ENCODE measurements around the gene GFRA1. TPM values are rescaled to one million over a fixed set of nuclear protein-coding genes. Genes with fewer than 3 reads are reported as not detected.

Gene GFRA1
- total and polyA plus RNA-seq, 7 donors = under 0.01 to 115 (median 38.9) TPM

DNA sequence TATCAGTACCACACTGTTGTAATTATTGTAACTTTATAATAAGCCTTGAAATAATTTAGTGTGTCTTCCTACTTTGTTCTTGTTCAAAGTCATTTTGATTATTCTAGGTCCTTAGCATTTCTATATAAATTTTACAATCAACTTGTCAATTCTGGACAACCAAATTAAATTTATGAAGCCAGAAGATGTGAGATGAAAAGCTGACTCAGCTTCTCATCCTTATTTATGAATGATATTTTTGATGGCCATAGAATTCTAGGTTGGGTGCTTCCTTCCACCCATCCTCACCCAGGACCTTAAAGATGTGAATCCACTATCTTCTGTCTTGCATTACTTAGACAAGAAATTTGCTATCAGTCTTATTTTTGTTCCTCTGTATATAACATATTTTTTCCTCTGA is 261.1 kb downstream of the GFRA1 start:
- intact Hi-C loops (cut with DNase I) = no loop called here
- TF ChIP-seq POLR2AphosphoS5 (IDR thresholded peaks at IDR 0.05) (no peak), EP300 (IDR thresholded peaks at IDR 0.05) (no peak), POLR2A (IDR thresholded peaks at IDR 0.05) (no peak)
- TF ChIP-seq, protein P1, sequence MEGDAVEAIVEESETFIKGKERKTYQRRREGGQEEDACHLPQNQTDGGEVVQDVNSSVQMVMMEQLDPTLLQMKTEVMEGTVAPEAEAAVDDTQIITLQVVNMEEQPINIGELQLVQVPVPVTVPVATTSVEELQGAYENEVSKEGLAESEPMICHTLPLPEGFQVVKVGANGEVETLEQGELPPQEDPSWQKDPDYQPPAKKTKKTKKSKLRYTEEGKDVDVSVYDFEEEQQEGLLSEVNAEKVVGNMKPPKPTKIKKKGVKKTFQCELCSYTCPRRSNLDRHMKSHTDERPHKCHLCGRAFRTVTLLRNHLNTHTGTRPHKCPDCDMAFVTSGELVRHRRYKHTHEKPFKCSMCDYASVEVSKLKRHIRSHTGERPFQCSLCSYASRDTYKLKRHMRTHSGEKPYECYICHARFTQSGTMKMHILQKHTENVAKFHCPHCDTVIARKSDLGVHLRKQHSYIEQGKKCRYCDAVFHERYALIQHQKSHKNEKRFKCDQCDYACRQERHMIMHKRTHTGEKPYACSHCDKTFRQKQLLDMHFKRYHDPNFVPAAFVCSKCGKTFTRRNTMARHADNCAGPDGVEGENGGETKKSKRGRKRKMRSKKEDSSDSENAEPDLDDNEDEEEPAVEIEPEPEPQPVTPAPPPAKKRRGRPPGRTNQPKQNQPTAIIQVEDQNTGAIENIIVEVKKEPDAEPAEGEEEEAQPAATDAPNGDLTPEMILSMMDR (IDR thresholded peaks at IDR 0.05) = no peak
- peaks cover 0 to 22% (median 14%) of the 10 kb centered on the region in 4 donors for H3K4me1 ChIP-seq
- no peak overlapping the region for H3K27ac ChIP-seq
- no peaks in the 10 kb centered on the region for H3K36me3 ChIP-seq
- no peaks in the 10 kb centered on the region for H3K27me3 ChIP-seq
- no peak overlapping the region for H3K4me3 ChIP-seq
- DNase-seq = no peak
- H3K9me3 ChIP-seq = peaks cover 0 to 5% (median 0%) of the 10 kb centered on the region in 4 donors

DNA sequence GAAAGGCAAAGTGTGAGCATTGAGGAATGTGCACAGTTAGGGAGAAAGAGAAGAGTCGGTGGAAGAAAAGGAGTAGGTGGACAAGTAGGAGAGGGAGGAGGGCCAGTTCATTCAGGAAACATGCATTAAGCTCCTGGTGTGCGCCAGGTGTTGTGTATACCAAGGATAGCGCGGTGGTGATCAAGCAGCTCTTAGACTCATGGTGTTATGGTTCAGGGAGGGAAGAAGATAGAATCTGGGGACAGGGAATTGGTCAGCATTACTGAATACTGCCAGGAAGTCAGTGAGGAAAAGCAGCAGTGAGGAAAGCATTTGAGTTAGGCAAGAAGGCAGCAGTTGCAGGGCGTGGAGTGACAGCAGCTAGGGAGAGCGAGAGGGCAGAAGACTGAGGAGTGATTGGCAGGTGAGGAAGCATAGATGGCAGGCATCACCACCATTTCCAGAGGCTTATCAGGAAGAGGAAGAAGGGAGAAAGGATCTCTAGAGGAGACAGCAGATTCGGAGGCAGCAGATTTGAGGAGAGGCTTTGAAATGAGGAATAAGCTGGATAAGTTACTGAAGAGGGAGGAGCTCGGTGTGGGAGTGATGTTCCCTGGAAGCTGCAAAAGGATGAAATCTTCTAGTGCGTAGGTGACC is 265.6 kb downstream of the GFRA1 start:
- peaks cover 0 to 5% (median 0%) of the 10 kb centered on the region in 4 donors for H3K9me3 ChIP-seq
- intact Hi-C loops (cut with DNase I) = no loop called here
- no peak overlapping the region for H3K27ac ChIP-seq
- H3K4me1 ChIP-seq = no peaks in the 10 kb centered on the region
- no peak overlapping the region for H3K4me3 ChIP-seq
- no peaks in the 10 kb centered on the region for H3K27me3 ChIP-seq
- WGBS, 2 donors = 79 to 83% methylated on average over 9 of the region's 9 CpGs
- DNase-seq = no peak
- H3K36me3 ChIP-seq = no peaks in the 10 kb centered on the region
- TF ChIP-seq, protein P1 (IDR thresholded peaks at IDR 0.05) = no peak
- TF ChIP-seq POLR2AphosphoS5 (IDR thresholded peaks at IDR 0.05) (no peak), EP300 (IDR thresholded peaks at IDR 0.05) (no peak), POLR2A (IDR thresholded peaks at IDR 0.05) (no peak)

Other genes with a start within 250 kb of the GFRA1 start
- not detected for gene CCDC172, start 51.2 kb upstream of the GFRA1 start, total RNA-seq
- gene CCDC172, start 51.2 kb upstream of the GFRA1 start, polyA plus RNA-seq = not detected
- under 1 TPM in 1 of 4 donors, not detected in 3; 0.54 TPM for gene PNLIPRP3, start 154.6 kb upstream of the GFRA1 start, total RNA-seq
- gene PNLIPRP3, start 154.6 kb upstream of the GFRA1 start, polyA plus RNA-seq = not detected